ENCODE data around the gene STAM2.
"Not testable (repeated sequence)": the region's sequence is repeated elsewhere in the genome, so short reads cannot be mapped to it uniquely, and the experiment has no call there.

STAM2 gene

DNA sequence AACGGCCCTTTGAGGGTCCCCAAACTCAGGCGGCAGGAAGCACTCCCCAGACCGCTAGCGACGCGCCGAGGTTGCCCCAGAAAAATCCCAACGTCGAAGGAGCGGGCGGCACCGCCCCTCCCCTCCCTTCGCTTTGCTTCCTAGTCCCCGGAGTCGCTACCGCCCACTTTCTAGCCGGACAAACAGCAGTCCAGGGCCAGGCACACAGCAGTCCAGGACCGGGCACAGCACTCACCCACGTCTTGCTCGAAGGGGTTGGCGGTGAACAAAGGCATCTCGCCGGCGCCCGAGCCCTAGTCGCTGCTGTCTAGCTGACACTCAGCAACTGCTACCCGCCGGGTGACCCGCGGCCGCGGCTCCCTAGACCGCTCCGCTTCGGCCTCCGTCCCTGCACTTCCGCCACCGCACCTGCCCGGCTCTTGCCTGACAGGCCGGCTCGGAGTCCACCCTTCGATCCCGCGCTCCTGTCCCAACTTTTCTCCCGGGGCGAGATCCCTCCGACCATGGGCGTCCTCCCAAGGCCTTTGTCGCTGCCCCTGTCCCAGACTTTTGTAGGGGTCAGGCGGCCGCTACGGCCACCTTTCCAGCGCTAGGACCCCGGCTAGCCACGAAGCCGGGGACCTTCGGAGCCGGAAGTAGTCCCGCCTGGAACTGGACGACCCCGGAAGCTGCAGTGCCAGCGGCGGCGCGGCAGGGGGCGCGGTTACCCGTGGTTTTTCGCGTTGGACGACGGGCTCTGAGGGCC, at the start of gene STAM2:
Gene STAM2 (minus strand): TSS at position 396 of the 745 bp plus-strand sequence. CDS start 121 bp downstream, at position 275.
- DNase-seq (ENCODE audit: low read depth): peak; percentile 56

DNA sequence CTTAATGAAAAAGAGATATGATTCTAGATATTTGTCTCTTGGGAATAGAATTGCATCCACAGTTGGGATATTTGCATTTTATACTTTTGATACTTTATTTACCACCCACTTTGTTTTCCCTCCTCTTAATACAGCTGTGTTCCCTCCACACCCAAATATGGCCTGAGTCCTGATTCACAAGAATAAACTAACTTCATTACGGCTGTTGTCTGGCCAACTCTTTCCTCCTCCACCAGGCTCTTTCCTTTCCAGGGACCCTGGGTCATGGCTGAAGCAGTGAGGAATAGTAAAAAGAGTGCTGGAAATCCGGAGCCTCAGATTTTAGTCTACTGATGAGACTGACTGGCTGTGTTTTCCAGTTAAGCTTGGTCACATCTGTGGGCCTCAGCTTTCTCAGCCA, 48.4 kb upstream of the STAM2 start:
- no peak for DNase-seq (ENCODE audit: low read depth)

DNA sequence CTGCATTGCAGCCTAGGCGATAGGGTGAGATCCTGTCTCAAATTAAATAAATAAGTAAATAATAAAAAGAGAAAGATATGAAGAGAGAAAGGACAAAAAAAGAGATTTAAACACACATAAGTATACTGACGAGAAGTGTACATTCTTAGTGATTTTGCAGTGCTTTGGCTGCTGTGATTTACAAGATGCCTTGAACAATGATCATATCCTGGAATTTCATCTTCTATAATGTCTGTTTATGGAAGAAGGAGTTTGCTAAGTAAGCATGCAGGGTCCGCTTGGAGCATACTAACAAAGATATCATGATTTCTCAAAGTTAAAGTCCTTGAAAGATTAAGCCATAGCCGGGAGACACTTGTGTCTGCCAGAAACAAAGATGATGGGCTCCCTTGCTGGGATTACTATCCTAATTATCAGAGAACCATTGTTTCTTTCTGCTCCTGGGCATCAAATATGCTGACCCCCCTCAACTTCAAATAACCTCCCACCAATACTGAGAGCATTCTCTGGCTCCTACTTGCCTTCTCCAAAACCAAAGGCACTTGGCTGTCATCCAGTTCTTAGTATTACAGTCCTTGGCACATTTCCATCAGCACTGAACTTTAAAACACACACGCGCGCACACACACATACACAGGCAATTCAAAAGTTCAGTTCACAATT, 47.5 kb upstream of the STAM2 start:
- no peak for DNase-seq (ENCODE audit: low read depth)

DNA sequence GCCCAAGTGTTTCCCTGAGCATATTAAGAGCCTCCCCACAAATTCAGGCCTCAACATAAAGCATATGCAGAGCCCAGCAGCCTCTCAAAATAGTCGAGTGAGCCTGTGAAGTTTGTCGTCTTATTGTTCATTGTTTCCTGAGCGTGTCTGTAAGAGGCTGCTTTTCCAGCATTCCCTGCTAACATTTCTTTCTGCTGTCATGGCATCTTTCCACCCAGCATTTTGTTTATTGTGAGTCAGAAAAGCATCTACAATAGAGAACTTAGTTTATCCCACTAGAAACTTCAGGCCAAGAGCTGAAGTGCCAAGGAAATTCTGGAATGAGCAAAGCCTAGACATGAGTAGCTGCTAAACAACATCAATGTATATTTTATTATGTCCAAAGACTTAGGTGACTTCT, 46.3 kb upstream of the STAM2 start:
- DNase-seq (ENCODE audit: low read depth): no peak

DNA sequence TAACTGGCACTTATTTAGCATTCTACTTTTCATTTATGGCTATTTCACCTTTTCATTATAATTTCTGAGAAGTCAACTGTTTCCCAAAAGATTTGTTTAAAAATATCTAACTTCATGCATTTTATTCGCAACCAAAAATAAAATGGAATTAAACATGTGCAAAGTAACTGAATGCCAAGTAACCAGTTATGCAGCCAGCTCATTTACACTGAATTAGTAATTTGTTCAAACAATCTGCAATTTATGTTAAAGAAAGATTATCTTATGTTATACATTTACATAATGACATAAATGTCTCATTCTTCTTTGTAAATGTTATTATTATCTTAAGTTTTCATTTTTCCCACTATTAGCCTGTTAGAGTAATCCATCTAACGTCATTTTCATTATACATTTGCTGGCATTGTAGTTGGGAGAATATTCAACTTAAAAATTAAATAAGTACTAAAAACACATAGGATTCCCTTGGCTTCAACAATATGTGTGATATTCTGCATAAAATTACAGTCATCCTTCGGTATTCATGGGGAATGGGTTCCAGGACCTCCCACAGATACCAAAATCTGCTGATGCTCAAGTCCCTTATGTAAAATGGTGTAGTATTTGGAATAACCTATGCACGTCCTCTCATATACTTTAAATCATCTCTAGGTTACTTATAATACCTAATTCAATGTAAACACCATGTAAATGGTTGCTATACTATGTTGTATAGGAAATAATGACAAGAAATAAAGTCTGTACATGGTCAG, 43.7 kb upstream of the STAM2 start:
- no peak for DNase-seq (ENCODE audit: low read depth)

DNA sequence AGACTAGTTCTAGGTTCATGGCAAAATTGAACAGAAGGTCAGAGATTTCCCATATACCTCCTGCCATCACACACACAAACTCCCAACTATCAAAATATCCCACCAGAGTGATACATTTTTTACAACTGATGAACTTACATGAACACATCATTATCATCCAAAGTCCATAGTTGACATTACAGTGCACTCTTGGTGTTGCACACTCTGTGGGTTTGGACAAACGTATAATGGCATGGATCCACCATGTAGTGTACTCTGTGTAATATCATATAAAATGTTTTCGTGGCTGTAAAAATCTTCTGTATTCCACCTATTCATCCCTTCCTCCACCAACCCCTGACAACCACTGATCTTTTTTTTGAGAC, 25.9 kb upstream of the STAM2 start:
- DNase-seq (ENCODE audit: low read depth): no peak

DNA sequence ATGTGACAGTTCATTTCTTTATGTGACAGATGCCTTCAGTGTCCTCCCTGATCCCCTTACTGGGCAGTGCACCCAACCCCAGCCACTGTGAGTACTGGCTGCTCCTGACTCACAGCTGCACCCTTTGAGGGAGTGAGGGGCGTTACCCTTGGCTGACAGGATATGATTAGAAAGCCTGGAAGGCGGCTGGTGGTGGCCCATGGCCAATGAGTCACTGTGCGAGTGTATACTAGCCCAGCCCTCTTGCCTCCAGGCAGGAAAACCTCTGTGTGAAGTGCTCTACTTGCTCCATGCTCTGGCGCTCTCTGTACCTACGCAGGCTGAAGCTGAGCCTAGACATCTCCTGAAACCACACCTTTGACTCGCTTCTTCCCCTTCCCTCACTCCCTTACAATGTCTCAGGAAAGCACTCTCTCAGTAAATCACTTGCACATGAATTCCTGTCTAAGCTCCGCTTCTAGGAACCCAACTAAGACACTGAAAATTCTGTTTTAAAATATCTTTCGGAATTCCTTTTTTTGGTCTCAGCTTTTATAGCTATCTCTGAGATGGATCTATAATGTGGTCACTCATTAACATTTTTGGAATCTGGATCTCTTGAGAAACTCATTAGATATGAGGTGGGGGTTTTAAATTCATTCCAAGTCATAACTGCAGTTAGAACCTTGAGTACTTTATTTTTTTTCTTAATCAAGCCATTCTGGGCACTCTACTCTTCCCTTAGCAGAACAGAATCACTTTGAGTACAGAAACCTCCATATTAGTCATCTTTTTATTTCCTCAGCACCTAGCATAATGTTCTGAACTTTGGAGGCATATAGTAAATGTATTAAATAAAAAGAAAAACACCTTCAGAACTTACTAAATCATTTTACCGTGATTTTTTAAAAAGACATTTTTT, 25.3 kb upstream of the STAM2 start:
- no peak for DNase-seq (ENCODE audit: low read depth)

DNA sequence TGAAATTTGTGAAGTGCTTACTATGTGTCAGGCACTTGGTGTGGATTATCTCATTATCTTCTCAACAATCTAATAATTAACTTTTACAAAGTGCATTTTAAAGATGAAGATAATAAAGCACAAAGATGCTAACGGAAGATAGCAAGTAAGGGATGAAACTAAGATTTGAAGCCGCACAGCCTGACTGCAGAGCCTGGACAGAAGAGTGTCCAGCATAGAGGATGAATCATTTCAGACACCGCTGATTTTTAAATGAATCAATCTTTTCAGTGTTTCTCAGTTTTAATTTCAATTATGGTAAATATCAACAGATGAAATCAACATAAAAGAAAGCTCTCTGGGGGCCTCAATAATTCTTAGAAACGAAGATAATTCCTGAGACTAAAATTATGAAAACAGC, 24.5 kb upstream of the STAM2 start:
- DNase-seq (ENCODE audit: low read depth): no peak

DNA sequence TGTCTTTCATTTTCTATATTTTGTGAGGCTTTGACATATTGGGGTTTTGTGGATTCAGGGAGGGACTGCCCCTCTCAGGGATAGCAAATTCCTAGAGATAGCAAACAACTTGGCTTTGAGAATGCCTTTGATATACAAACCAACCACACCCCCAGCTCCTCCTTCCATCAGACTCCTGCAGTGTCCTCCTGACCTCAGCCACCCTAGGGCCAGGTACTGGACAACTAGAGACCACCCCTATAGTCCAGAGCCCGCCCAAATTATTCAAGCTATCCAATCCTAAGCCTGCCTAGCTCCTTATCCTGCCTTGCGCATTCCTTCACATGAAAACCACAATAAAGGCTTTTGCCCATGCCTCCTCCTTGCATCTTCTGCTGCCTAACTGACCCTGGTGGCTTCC, 22.9 kb upstream of the STAM2 start:
- DNase-seq (ENCODE audit: low read depth): no peak

DNA sequence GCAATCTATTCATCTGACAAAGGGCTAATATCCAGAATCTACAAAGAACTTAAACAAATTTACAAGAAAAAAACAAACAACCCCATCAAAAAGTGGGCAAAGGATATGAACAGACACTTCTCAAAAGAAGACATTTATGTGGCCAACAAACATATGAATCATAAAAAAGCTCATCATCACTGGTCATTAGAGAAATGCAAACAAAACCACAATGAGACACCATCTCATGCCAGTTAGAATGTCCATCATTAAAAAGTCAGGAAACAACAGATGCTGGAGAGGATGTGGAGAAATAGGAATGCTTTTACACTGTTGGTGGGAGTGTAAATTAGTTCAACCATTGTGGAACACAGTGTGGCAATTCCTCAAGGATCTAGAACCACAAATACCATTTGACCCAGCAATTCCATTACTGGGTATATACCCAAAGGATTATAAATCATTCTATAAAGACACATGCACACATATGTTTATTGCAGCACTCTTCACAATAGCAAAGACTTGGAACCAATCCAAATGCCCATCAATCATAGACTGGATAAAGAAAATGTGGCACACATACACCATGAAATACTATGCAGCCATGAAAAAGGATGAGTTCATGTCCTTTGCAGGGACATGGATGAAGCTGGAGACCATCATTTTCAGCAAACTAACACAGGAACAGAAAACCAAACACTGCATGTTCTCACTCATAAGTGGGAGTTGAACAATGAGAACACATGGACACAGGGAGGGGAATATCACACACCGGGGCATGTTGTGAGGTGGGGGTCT, 22.1 kb upstream of the STAM2 start:
- DNase-seq (ENCODE audit: low read depth): not testable (repeated sequence)

DNA sequence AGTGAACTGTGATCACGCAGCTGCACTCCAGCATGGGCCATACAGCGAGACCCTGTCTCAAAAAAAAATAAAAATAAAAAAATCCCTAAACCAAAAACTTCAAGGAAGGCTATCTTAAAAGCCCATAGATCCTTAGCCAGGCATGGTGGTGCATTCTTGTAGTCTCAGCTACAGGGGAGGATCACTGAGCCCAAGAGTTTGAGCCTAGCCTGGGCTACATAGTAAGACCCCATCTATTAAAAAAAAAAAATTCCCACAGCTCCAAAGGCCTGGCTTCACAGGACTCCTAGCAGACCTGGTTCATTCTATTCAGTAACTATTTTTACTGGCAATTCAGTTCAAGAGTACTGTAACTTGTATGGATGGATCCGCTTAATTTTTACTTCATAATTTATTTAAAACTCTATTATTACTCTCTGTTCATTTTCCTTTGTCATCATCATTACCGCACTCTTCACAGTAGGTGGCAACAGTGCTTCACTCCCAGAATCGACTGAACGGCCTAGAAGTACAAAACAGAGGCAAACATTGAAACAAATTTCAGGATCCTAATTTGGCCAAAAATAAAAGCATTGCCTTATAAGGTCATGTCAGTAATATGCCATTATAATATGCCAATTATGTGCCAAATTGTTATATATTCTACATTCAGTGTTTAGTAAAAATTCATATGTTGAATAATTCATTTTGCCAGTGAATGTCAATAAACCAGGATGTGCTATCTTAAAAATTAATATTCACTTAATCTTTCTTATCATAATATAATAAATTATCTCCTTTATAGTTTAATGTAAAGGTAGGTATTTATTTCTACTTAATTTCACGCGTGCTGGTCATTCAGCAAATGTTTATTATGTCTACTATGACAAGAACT, 14.3 kb upstream of the STAM2 start:
- DNase-seq (ENCODE audit: low read depth): no peak

DNA sequence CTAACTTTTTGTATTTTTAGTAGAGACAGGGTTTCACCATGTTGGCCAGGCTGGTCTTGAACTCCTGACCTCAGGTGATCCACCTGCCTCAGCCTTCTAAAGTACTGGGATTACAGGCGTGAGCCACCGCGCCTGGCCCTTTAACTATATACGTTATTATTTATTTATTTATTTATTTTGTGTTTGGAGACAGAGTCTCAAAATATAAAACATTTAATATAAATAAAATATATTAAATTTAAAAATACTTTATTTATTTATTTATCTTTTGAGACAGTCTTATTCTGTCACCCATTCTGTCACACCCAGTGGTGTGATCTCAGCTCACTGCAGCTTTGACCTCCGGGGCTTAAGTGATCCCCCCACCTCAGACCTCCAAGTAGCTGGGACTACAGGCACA, 11.2 kb upstream of the STAM2 start:
- not testable (repeated sequence) for DNase-seq (ENCODE audit: low read depth)

DNA sequence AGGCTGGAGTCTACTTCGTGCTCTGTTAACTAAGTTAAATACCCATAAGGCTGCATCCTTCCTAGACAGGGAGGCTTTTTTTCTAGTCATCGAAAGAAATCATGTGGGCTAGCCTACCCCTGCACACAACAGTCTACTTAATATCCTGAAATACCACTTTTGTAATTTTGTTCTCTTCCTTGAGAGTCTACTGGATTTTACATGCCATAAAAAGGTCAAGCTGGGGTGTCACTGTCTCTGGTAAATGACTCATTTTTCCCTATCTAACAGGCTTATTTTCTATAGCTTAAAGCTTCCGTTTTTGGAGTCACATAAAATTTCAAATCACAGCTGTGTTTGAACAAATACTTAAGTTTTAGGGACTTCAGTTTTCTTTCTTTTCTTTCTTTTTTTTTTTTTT, 10.7 kb upstream of the STAM2 start:
- DNase-seq (ENCODE audit: low read depth): no peak

DNA sequence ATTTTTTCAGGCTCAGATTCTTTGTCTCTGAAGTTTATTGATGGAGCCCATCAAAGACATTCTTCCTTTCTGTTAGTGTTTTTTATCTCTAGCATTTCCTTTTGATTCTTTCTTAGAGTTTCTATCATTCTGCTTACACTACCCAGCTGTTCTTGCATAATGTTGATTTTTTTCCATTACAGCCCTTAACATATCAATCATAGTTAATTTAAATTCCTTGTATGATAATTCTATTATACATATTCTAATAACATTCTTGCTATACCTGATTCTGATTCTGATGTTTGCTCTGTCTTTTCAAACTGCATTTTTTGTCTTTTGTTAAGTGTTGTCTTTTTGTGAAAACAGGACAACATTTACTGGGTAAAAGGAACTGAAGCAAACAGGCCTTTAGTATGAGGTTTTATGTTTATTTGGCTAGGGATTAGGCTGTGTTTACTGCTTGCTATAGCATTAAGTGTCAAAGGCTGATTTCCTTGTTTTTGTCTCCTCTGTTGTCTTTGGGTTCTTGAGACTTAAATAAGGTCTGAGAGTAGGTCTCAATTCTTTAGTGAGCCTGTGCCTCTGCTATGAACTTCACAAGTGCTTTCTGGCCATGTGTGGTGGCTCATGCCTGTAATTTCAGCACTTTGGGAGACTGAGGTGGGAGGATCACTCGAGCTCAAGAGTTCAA, 8.0 kb upstream of the STAM2 start:
- DNase-seq (ENCODE audit: low read depth): no peak

DNA sequence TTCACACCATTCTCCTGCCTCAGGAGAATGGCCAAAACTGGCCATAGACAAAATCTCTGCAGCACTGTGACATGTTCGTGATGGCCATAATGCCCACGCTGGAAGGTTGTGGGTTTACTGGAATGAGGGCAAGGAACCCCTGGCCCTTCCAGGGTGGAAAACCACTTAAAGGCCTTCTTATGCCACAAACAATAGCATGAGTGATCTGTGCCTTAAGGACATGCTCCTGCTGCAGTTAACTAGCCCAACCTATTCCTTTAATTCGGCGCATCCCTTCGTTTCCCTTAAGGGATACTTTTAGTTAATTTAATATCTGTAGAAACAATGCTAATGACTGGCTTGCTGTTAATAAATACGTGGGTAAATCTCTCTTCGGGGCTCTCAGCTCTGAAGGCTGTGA, 2.1 kb upstream of the STAM2 start:
- not testable (repeated sequence) for DNase-seq (ENCODE audit: low read depth)

DNA sequence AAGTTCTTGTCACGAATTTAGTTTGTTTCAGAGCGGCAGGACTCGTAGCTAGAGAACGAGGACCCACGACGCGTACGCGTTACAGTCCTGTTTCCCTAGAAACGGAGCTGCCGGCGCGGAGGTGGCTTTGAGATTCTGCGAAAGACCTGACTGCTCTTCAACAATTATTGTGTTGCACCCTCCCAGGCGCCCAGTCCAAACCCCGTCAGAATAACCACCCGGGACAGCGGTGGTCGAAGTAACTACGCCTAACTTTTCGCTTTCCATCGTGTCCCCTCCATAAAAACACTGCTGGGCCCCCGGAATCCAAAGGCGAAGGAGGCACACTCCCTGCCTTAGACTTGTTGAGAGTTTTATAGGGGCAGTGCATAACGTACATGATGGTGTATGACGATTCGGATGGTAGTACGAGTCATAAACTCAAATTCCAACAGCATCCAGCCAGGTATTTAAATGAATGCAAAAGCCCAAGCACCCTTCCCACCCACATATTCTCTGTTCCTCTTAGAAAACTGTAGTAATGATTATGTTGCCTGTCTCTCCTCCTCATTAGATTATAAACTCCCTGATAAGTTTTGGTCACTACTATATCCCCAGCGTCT, 651 bp upstream of the STAM2 start:
- no peak for DNase-seq (ENCODE audit: low read depth)

DNA sequence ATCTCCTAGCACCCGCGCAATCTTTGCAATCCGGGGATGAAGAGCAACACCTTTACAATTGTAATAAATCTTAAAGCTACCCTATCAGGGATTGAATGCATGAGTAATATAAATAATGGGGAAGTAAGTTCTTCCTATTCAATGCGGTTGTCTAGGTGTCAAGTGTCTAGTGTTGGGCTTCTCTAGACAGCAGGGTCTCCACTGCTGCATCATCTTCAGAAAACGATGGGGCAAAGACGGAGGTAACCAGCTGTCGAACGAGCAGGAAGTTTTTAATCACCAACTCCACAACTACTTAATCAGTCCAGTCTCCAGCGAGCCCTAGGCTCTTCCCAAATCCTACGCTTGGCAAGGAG, 573 bp downstream of the STAM2 start:
- no peak for DNase-seq (ENCODE audit: low read depth)

DNA sequence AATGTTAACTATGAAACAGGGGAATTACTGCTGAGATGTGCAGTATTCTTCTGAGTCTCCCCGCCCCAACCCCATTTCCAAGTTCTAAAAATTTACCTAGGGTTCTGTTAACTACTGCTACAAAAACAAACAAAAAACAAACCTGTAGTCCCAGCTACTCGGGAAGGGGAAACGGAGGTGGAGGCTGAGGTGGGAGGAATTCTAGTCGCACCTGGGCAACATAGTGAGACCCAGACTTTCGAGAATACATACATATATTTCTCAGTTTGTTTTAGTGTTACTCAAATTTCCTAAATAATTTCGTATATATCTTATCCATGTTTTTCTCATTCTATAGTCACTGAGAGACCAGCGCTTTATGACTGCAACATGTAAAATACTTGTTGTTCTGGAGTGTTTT, 989 bp downstream of the STAM2 start:
- DNase-seq (ENCODE audit: low read depth): no peak

DNA sequence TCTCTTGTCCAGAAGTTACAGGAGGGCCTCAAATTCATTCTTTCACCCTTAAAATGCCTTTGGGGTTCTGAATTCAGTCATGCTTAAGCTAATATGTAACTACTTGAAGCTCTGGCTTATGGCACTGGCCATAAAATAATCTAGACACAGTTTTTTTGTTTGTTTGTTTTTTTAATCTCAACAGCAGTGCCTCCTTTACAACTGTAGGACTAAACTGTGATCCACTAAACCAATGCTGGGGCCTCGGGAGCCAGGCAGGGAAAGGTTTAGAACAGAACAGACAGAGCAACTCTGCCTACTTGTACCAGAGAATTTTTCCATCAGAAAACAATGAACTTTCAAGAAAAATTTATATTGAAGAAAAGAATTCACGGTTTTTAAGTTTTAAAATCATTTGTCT, 1.7 kb downstream of the STAM2 start:
- DNase-seq (ENCODE audit: low read depth): no peak

Measured in CMK (cell line).